Neural progenitor cell (in vitro differentiated cells): ENCODE measurements around the gene MKX. TPM values are rescaled to one million over a fixed set of nuclear protein-coding genes. Genes with fewer than 3 reads are reported as not detected.

Experiments used
- DNase-seq: peaks from one replicate; pipeline ENCODE4 v3.0.0-alpha.2; 2016; ENCODE audit warnings: low spot score
- H2AFZ ChIP-seq: fragments of 200-600 bp; sonication (generic); replicated peaks from 2 replicates; pipeline ENCODE4 v1.6.1; 2016; ENCODE audit warnings: antibody characterized with exemption
- H3F3A ChIP-seq: fragments of 200-600 bp; sonication (generic); 2 replicates; pipeline ENCODE4 v1.6.1; 2016; ENCODE audit warnings: antibody characterized with exemption, low read depth
- H3K27ac ChIP-seq: fragments of 200-600 bp; sonication (generic); 2 replicates; pipeline ENCODE4 v1.5.1; 2016; ENCODE audit warnings: mild to moderate bottlenecking
- H3K27me3 ChIP-seq: fragments of 200-600 bp; sonication (generic); 2 replicates; pipeline ENCODE4 v1.6.1; 2016; ENCODE audit warnings: mild to moderate bottlenecking, moderate library complexity
- H3K36me3 ChIP-seq: fragments of 200-600 bp; sonication (generic); 2 replicates; pipeline ENCODE4 v1.5.1; 2016
- H3K4me1 ChIP-seq: fragments of 200-600 bp; sonication (generic); 2 replicates; pipeline ENCODE4 v1.6.1; 2016; ENCODE audit warnings: mixed run types
- H3K4me2 ChIP-seq: fragments of 200-600 bp; sonication (generic); 2 replicates; pipeline ENCODE4 v1.6.1; 2016
- H3K4me3 ChIP-seq: fragments of 200-600 bp; sonication (generic); 2 replicates; pipeline ENCODE4 v1.5.1; 2016
- H3K79me2 ChIP-seq: fragments of 200-600 bp; sonication (generic); 2 replicates; pipeline ENCODE4 v1.6.1; 2016; ENCODE audit warnings: low read depth
- H3K9ac ChIP-seq: fragments of 200-600 bp; sonication (generic); 2 replicates; pipeline ENCODE4 v1.6.1; 2016
- H3K9me3 ChIP-seq: fragments of 200-600 bp; sonication (generic); 2 replicates; pipeline ENCODE4 v1.5.1; 2016; ENCODE audit warnings: low read depth
- H4K20me1 ChIP-seq: fragments of 200-600 bp; sonication (generic); 2 replicates; pipeline ENCODE4 v1.6.1; 2016; ENCODE audit warnings: low read depth
- H3K27ac Mint-ChIP-seq: 3 replicates; pipeline ENCODE4 v1.8.0; 2021; ENCODE audit warnings: mixed read lengths
- H3K27me3 Mint-ChIP-seq: 2 replicates; pipeline ENCODE4 v1.8.0; 2022; ENCODE audit warnings: low read depth, mild to moderate bottlenecking, inconsistent platforms, moderate library complexity, mixed read lengths; ENCODE audit not compliant: insufficient read depth
- H3K36me3 Mint-ChIP-seq: 3 replicates; pipeline ENCODE4 v1.8.0; 2021; ENCODE audit warnings: mixed read lengths
- H3K4me1 Mint-ChIP-seq: 3 replicates; pipeline ENCODE4 v1.8.0; 2021; ENCODE audit warnings: mixed read lengths
- H3K4me3 Mint-ChIP-seq: 3 replicates; pipeline ENCODE4 v1.8.0; 2021; ENCODE audit warnings: mild to moderate bottlenecking, moderate library complexity, mixed read lengths
- H3K9me3 Mint-ChIP-seq: 3 replicates; pipeline ENCODE4 v1.8.0; 2020; ENCODE audit warnings: mixed read lengths
- EZH2 ChIP-seq: fragments of 200-600 bp; sonication (generic); IDR thresholded peaks from 2 replicates; pipeline ENCODE4 v1.6.1; 2017; ENCODE audit warnings: antibody characterized with exemption, mild to moderate bottlenecking, moderate library complexity
- EZH2phosphoT487 ChIP-seq: fragments of 200-600 bp; sonication (generic); IDR thresholded peaks from 2 replicates; pipeline ENCODE4 v1.6.1; 2017; ENCODE audit warnings: antibody characterized with exemption
- total RNA-seq: library from RNA; depleted of rRNA; stranded (reverse); fragments of >200 nt; gene quantifications from 2 replicates; pipeline ENCODE4 v1.2.3, GENCODE V29; 2015; ENCODE audit warnings: low replicate concordance
- TF ChIP-seq, protein P1 (sequence below): fragments of 200-600 bp; sonication (generic); IDR thresholded peaks from 2 replicates; pipeline ENCODE4 v1.5.1; 2017; ENCODE audit warnings: antibody characterized with exemption, mild to moderate bottlenecking

MKX gene
- total RNA-seq, 1 donor from 2014 or later, result not detected

DNA sequence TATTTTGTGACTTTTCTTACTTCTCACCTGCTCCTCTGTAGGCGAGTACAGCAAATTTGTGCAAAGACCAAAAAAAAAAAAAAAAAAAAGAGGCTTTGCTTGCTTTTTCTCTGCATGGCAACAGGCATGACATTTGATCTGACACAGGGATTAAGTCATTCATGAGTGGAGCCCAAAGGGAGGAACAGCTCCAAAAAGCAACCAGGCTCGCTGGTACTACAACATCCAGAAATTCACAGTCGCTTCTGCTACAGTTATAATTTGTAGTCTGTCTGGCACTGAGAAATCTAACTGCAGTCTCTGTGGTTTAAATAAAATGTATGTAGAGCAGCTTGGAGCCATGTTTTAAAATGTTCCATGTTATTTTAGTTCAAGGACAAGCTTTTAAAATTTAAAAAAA lies 31.7 kb downstream of the MKX start:
- H3K9me3 ChIP-seq, result no peaks in the 10 kb centered on the region
- H4K20me1 ChIP-seq, result no peaks in the 10 kb centered on the region
- no peaks in the 10 kb centered on the region for H3K79me2 ChIP-seq
- peak; percentile 43 for DNase-seq
- no peaks in the 10 kb centered on the region for H3K27me3 ChIP-seq
- no peak overlapping the region for H3K27ac ChIP-seq
- H3K4me1 ChIP-seq, result peaks cover 8% of the 10 kb centered on the region
- H3K4me3 ChIP-seq, result no peak overlapping the region
- no peak overlapping the region for H3K27ac Mint-ChIP-seq
- H3K4me1 Mint-ChIP-seq, result peaks cover 33% of the 10 kb centered on the region
- H3K9me3 Mint-ChIP-seq, result no peaks in the 10 kb centered on the region
- no peak overlapping the region for H3K4me3 Mint-ChIP-seq
- no peak overlapping the region for H3K9ac ChIP-seq
- H3K36me3 Mint-ChIP-seq, result no peaks in the 10 kb centered on the region
- H3F3A ChIP-seq, result no peaks in the 10 kb centered on the region
- no peaks in the 10 kb centered on the region for H3K36me3 ChIP-seq
- TF ChIP-seq EZH2phosphoT487, result no peak
- TF ChIP-seq, protein P1, sequence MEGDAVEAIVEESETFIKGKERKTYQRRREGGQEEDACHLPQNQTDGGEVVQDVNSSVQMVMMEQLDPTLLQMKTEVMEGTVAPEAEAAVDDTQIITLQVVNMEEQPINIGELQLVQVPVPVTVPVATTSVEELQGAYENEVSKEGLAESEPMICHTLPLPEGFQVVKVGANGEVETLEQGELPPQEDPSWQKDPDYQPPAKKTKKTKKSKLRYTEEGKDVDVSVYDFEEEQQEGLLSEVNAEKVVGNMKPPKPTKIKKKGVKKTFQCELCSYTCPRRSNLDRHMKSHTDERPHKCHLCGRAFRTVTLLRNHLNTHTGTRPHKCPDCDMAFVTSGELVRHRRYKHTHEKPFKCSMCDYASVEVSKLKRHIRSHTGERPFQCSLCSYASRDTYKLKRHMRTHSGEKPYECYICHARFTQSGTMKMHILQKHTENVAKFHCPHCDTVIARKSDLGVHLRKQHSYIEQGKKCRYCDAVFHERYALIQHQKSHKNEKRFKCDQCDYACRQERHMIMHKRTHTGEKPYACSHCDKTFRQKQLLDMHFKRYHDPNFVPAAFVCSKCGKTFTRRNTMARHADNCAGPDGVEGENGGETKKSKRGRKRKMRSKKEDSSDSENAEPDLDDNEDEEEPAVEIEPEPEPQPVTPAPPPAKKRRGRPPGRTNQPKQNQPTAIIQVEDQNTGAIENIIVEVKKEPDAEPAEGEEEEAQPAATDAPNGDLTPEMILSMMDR, result no peak
- TF ChIP-seq EZH2, result no peak
- no peak overlapping the region for H2AFZ ChIP-seq
- no peak overlapping the region for H3K4me2 ChIP-seq
- H3K27me3 Mint-ChIP-seq, result peaks cover 2% of the 10 kb centered on the region

DNA sequence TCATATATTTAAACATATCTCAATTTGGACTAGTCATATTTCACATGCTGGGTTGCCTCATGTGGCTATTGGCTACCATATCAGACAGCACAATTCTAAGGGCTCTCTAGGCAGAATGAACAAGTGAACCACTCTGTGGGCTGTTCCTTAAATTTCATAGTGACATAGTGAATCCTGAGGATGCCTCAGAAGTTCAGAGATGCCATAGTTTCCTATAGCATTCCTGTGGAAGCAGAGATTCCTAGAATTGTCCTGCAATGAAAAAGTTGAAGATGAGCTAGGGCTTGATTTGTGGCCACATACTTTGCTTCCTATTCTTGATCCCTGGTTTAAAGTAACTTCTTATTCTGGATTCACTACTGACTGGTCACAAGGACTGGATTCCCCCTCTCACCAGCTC lies 35.6 kb downstream of the MKX start:
- Histone ChIP-seq H2AFZ (no peak overlapping the region), H3K4me1 (peaks cover 8% of the 10 kb centered on the region), H3F3A (no peaks in the 10 kb centered on the region), H3K36me3 (no peaks in the 10 kb centered on the region), H3K4me3 (no peak overlapping the region), H4K20me1 (no peaks in the 10 kb centered on the region), H3K27me3 (no peaks in the 10 kb centered on the region), H3K9me3 (no peaks in the 10 kb centered on the region), H3K9ac (no peak overlapping the region), H3K27ac (no peak overlapping the region), H3K4me2 (no peak overlapping the region), H3K79me2 (no peaks in the 10 kb centered on the region)
- TF ChIP-seq EZH2, result no peak
- Mint-ChIP-seq H3K4me1 (peaks cover 23% of the 10 kb centered on the region), H3K27ac (no peak overlapping the region), H3K4me3 (no peak overlapping the region), H3K9me3 (no peaks in the 10 kb centered on the region), H3K27me3 (no peaks in the 10 kb centered on the region), H3K36me3 (no peaks in the 10 kb centered on the region)
- DNase-seq, result no peak

DNA sequence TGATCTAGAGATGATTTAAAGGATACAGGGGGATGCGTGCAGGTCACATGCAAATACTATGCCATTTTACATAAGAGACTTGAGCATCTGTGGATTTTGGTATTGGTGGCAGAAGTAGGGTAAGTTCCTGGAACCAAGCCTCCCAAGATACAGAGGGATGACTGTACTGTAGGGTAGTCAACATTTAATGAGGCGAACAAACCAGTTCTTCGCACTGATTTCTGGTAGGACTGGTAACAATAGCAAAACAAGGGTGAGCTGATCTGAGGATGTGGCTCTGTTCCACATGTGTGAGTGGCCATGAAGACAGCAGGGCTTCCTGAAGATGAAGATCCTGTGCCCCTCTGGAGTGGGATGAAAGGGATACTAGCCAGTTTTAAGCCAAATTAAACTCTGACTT lies 36.3 kb downstream of the MKX start:
- TF ChIP-seq, protein P1, result no peak
- TF ChIP-seq EZH2phosphoT487 (no peak), EZH2 (no peak)
- Mint-ChIP-seq H3K4me1 (peaks cover 16% of the 10 kb centered on the region), H3K27me3 (no peaks in the 10 kb centered on the region), H3K27ac (no peak overlapping the region), H3K36me3 (no peaks in the 10 kb centered on the region), H3K4me3 (no peak overlapping the region), H3K9me3 (no peaks in the 10 kb centered on the region)
- H3K9ac ChIP-seq, result no peak overlapping the region
- no peaks in the 10 kb centered on the region for H3K27me3 ChIP-seq
- H3K4me2 ChIP-seq, result no peak overlapping the region
- no peak overlapping the region for H3K4me3 ChIP-seq
- no peaks in the 10 kb centered on the region for H3K36me3 ChIP-seq
- H3K79me2 ChIP-seq, result no peaks in the 10 kb centered on the region
- no peak for DNase-seq
- H4K20me1 ChIP-seq, result no peaks in the 10 kb centered on the region
- peaks cover 3% of the 10 kb centered on the region for H3K4me1 ChIP-seq
- no peak overlapping the region for H2AFZ ChIP-seq
- no peaks in the 10 kb centered on the region for H3F3A ChIP-seq
- no peaks in the 10 kb centered on the region for H3K9me3 ChIP-seq
- no peak overlapping the region for H3K27ac ChIP-seq

DNA sequence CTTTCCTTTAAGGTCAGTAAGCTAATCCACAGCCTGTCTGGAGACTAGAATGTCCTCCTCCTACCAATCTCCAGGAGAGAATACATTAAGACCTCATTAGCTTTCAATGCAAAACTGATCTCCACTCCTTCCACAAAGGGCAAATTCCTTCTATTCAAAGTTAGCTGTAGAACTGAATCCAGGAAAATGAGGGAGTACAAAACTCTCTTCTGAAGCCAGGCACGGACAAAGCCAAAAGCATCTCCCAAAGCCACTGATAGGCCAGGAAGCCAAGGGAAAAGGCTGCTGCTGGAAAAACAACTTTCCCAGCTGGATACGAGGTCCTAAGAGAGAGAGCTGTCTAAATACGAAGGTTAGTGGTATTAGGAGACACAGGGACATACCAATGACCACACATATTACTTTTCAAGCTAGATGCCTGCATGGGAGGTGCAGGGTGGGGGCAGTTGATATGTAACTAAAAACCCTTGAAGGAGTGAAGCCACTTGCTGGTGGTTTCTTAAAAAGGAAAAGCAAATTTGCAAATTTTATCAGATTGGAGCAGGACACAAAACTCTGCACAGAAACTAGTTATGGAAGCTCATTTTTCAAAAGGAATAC lies 43.6 kb downstream of the MKX start:
- peak overlapping the region; percentile 15 for H3K4me3 Mint-ChIP-seq
- no peak overlapping the region for H3K9ac ChIP-seq
- no peaks in the 10 kb centered on the region for H3K27me3 ChIP-seq
- no peaks in the 10 kb centered on the region for H3K9me3 ChIP-seq
- H3K4me1 Mint-ChIP-seq, result peaks cover 22% of the 10 kb centered on the region
- H3K36me3 ChIP-seq, result no peaks in the 10 kb centered on the region
- peak overlapping the region; percentile 49 for H3K4me2 ChIP-seq
- H3K27ac Mint-ChIP-seq, result peak overlapping the region; percentile 83
- peak; percentile 77 for DNase-seq
- H3K9me3 Mint-ChIP-seq, result no peaks in the 10 kb centered on the region
- H3K4me3 ChIP-seq, result peak overlapping the region; percentile 1
- no peaks in the 10 kb centered on the region for H3K79me2 ChIP-seq
- no peak overlapping the region for H2AFZ ChIP-seq
- TF ChIP-seq EZH2phosphoT487 (no peak), EZH2 (no peak)
- TF ChIP-seq, protein P1, result no peak
- H3K36me3 Mint-ChIP-seq, result no peaks in the 10 kb centered on the region
- H3K4me1 ChIP-seq, result peaks cover 17% of the 10 kb centered on the region
- H3F3A ChIP-seq, result peaks cover 11% of the 10 kb centered on the region
- H3K27ac ChIP-seq, result no peak overlapping the region
- no peaks in the 10 kb centered on the region for H4K20me1 ChIP-seq
- no peaks in the 10 kb centered on the region for H3K27me3 Mint-ChIP-seq
